AG08396 (cell line): ENCODE measurements around the gene PNPLA4.

Source experiments
- DNase-seq: peaks from one replicate; pipeline ENCODE4 v3.0.0; 2012; ENCODE audit warnings: low spot score, mixed read lengths

The PNPLA4 gene, protein sequence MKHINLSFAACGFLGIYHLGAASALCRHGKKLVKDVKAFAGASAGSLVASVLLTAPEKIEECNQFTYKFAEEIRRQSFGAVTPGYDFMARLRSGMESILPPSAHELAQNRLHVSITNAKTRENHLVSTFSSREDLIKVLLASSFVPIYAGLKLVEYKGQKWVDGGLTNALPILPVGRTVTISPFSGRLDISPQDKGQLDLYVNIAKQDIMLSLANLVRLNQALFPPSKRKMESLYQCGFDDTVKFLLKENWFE

DNA sequence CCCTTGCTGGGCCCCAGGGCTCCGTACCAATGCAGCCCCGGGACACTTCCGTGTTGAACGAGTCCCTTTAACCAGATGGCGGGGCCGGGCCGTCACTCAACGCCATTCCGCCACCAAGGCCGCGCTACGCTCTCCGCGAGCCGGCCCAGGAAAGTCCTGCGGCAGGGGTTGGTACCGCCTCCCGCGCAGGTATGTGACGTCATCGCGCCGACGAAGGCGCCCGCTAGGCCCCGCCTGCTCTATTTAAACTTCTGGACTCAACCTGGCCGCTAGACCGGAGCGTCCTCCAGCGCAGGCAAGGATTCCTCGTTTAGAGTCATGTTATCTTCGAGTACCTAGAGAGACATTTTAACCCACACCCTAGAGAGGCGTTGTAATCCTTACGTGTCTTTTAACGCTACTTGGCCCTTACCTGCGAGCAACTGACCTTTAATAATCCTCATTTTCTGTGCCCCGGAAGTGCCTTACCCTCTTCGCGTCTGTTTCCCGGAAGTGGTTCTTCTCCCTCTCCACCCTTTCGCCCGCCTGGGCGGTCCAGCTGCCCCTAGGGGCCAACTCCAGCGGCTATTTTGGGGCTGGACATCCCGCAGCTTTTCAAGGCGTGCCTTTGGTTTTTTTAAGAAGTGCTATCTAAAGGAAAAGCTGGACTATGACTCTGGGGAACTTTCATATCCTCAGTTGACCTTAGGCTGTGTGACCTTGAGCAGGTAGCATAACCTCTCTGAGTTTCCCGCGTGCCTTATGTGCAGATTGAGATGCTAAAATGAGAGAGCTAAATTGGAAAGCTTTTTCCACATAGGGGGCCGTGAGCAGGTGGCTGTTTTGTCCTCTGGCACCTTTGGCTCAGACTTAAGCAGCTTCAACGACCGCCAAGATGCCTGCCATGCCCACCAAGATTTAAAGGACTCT, at the start of gene PNPLA4:
Gene PNPLA4 (minus strand): TSS at position 155 of the 909 bp plus-strand sequence. CDS start 1,294 bp downstream, outside the sequence.
- DNase-seq, result peak; percentile 76

- no peak for DNase-seq
Observed at GRCh38 chrX:7972586-7972985, 45.4 kb upstream of the PNPLA4 start.

DNA sequence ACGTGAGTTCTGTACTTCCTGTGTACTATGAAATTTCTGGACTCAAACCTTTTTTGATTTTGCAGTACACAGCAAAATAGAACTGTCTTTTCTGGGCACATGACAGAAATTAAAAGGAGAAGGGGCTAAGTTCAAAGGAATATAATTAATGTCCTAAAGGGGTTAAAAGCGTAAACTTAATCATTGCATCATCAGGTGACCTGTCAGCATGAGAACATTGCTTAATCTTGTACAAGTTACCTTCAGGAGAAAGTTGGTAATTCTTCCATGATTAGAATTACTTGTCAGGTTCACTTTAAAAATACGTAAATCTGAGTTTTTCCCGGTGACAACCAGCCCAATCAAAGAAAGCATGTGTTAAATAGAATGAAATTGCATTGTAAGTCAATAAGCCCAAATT, 43.2 kb upstream of the PNPLA4 start:
- no peak for DNase-seq

DNA sequence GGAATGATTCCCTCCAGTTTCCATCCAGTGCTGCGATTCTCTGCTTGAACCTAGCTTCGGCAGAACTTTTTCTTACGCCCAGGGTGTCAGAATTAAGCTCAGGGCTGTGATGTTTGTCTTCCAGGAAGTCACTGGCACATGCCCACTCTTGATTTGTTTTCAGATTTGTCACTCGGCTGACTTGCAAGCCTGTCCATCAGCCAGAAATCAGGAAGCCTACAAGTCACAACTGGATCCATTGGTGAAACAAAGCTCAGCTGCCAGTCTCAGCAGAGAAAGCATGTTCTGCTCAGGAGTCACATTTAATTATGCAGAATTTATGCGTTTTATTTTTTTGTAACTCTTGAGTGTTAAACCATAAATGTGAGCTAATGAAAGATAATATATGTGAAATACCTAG, 38.2 kb upstream of the PNPLA4 start:
- DNase-seq, result no peak

- DNase-seq, result no peak
Observed at GRCh38 chrX:7960246-7960645, 33.0 kb upstream of the PNPLA4 start.

GRCh38 chrX:7953446-7953845, 26.2 kb upstream of the PNPLA4 start:
- no peak for DNase-seq

DNA sequence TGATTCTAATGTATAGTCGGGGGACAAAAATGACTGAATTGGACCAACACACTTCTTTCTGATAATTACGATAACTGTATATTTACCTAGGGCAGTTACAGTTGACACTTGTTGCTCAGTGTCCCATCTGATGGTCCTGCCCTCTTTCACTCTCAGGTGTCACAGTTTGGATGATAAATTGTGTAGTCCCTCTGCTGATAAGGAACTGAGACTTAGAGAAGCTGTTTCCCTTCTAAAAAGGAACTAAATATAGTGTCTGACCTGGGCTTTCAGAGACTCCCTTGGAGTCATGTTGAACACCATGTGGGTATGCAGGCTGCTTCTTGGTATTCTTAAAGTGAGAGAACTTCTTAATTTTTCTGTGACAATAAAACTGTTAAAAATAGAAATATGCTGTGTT, 23.7 kb upstream of the PNPLA4 start:
- no peak for DNase-seq

- no peak for DNase-seq
Observed at GRCh38 chrX:7948483-7948882, 21.3 kb upstream of the PNPLA4 start.

GRCh38 chrX:7946960-7947359, 19.7 kb upstream of the PNPLA4 start:
- no peak for DNase-seq

DNA sequence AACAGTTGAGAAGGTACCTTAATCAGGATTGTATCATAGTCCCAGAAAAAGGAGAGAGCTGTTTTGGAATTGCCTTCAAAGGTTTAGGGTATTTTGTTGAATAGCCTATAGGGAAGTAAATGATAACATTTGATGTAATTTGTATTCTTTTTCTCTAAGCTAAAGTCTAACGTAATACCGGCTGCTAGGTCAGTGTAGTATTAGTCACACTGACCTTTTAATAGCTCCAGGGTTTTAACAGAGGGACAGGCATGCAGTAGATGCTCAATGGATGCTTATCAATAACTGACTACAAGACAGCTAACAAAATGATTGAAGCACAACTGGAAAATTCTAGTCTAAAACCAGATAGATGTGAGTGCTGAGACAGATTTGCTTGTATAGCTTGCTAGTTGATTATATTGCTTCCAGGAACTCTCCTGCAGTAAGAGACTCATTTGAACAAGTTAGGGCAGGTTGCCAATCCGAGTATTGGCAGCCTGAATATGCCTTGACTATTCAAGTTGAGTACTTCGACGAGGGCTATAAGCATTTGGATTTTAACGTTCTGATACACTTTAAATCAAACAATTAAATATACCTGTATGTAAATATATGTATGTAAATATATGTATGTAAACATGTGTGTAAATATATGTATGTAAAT, 16.5 kb upstream of the PNPLA4 start:
- no peak for DNase-seq

- peak; percentile 9 for DNase-seq
Observed at GRCh38 chrX:7941390-7942042, 14.3 kb upstream of the PNPLA4 start.

- no peak for DNase-seq
Observed at GRCh38 chrX:7934026-7934425, 6.8 kb upstream of the PNPLA4 start.

DNA sequence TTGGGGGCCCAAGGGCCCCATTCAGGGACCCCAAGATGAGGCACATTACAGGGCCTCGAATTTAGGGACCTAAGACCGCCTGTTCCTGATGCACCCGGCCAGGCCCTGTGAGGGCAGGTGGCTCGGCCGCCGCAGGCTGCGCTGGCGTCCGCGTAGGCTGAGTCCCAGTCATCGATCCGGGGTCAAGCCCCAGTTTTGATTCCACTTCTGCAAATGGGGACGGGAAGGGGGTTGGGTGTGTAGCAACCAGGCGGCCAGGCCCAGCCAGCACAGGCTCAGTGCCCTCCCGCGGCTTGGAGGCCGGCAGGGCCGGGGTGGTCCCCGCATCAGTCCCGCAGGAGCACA, 327 bp downstream of the PNPLA4 start:
- DNase-seq, result no peak

DNA sequence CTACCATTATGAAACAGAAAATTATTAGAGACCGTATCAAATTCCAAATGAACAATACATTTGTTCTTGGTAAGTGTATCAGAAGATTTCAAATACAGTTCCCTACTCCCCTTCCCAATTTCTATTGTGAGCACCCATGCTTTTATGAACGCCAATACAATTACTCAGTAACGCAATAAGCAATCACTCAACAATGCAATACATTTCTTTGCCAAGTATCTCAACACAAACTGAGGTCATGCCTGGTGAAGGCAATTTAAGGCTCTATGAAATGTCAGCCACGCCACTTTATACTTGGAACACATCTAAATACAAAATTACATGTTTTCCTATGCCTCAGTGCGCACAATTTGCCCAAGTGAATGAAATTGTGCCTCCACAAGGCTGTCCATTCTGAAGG, 712 bp downstream of the PNPLA4 start:
- no peak for DNase-seq

- DNase-seq, result peak; percentile 70
Observed at GRCh38 chrX:7925867-7926472, 1.2 kb downstream of the PNPLA4 start.

DNA sequence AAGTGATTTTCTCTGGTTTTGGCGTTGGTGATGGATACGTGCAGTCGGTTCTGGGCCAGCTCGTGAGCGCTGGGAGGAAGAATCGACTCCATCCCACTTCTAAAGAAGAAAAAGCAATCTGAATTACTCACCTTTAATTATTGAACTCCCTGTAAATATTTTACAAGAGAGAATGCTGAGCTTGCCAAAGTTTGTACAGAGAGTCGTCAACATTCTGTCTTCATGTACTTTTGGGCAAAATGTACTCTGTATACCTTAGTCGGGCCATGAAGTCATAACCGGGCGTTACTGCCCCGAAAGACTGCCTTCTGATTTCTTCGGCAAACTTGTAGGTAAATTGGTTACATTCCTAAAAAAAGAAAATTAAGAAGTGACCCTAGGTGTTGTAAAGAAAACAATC, 5.5 kb downstream of the PNPLA4 start:
- no peak for DNase-seq

DNA sequence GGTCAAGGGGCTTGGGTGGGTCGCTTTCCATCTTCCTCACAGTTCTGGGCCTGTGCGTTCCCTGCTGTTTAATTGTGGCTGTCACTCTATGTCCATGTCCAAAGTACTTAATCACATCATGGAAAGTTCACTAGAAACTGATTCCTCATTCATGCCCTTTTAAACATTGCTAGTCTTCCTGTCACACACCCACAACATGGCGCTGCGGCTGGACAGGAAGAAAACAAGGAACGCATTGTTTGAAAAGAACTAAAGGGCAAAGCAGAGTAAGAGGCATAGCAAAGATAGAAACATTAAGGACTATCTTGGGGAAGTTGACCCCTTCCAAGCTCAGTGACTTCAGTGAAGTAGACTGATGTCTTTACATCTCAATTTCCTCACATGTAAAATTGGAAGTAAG, 18.4 kb downstream of the PNPLA4 start:
- DNase-seq, result no peak

- no peak for DNase-seq
Observed at GRCh38 chrX:7904562-7904961, 22.7 kb downstream of the PNPLA4 start.

DNA sequence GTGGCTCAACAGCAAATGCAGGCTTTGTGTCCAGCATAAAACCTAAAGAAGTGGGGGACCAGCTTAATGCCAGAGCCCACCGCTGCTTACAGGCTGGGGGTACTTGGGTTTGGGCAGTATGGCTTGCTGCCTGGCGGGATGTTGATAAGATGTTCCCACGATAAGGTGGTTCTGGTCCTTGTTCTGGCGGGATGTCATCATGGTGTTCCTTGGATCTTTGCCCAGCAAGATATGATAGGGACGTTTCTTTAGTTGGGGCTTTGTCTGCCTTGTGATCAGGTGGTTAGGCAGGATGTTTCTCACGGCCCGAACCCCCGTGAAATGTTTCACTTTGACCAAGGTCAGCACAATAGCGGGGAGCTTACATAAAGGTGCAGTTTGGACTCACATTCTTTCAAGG, 35.3 kb downstream of the PNPLA4 start:
- DNase-seq, result no peak

DNA sequence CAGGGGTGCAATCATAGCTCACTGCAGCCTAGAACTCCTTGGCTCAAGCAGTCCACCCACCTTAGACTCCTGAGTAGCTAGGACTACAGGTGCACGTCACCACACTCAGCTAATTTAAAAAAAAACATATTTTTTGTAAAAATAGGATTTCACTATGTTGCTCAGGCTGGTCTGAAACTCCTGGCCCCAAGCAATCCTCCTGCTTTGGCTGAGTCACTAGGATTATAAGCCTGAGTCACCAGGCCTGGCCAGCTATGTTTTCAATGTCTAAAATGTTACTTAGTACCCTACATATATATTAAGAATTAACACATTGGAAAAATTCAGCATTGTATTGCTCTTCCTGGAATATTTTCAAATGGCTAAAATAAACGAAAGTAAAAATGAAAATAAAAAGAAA, 37.5 kb downstream of the PNPLA4 start:
- DNase-seq, result no peak

- no peak for DNase-seq
Observed at GRCh38 chrX:7889135-7889534, 38.1 kb downstream of the PNPLA4 start.

- DNase-seq, result no peak
Observed at GRCh38 chrX:7876957-7877356, 50.3 kb downstream of the PNPLA4 start.
